ENCODE measurements around the gene PPP2R3B. TPM values are rescaled to one million over a fixed set of nuclear protein-coding genes. Genes with fewer than 3 reads are reported as not detected.
"Not testable (repeated sequence)": the region's sequence is repeated elsewhere in the genome, so short reads cannot be mapped to it uniquely, and the experiment has no call there.

PPP2R3B gene
- polyA plus RNA-seq, 4 donors = 16.6 to 37.3 (median 23.2) TPM

GRCh38 chrX:327660-328126, 59.0 kb downstream of the PPP2R3B start:
- no peak for DNase-seq (ENCODE audit: low read depth in 4 of 4, low spot score in 3 of 4)

- not testable (repeated sequence) for DNase-seq (ENCODE audit: low read depth in 4 of 4, low spot score in 3 of 4)
Observed at GRCh38 chrX:324664-325063, 62.0 kb downstream of the PPP2R3B start.

- peak in 1 of 4 donors; percentile 51 for DNase-seq (ENCODE audit: low read depth in 4 of 4, low spot score in 3 of 4)
Observed at GRCh38 chrX:323721-324628, 62.7 kb downstream of the PPP2R3B start.

- no peak for DNase-seq (ENCODE audit: low read depth in 4 of 4, low spot score in 3 of 4)
Observed at GRCh38 chrX:320126-320783, 66.5 kb downstream of the PPP2R3B start.

- DNase-seq (ENCODE audit: low read depth in 4 of 4, low spot score in 3 of 4) = no peak
Observed at GRCh38 chrX:319579-320125, 67.1 kb downstream of the PPP2R3B start.

GRCh38 chrX:318739-319578, 67.7 kb downstream of the PPP2R3B start, which contains the start of gene GTPBP6:
Gene GTPBP6 (minus strand): TSS chrX:318796. CDS start chrX:318787, 9 bp downstream.
- DNase-seq (ENCODE audit: low read depth in 4 of 4, low spot score in 3 of 4) = peak; percentile 98 to 99 (median 99)

GRCh38 chrX:318068-318738, 68.5 kb downstream of the PPP2R3B start:
- peak; percentile 82 to 95 (median 90) for DNase-seq (ENCODE audit: low read depth in 4 of 4, low spot score in 3 of 4)

- no peak for DNase-seq (ENCODE audit: low read depth in 4 of 4, low spot score in 3 of 4)
Observed at GRCh38 chrX:317424-318067, 69.2 kb downstream of the PPP2R3B start.

GRCh38 chrX:316351-317325, 70.1 kb downstream of the PPP2R3B start:
- no peak for DNase-seq (ENCODE audit: low read depth in 4 of 4, low spot score in 3 of 4)

- DNase-seq (ENCODE audit: low read depth in 4 of 4, low spot score in 3 of 4) = no peak
Observed at GRCh38 chrX:314781-315595, 71.7 kb downstream of the PPP2R3B start.

- no peak for DNase-seq (ENCODE audit: low read depth in 4 of 4, low spot score in 3 of 4)
Observed at GRCh38 chrX:314049-314448, 72.7 kb downstream of the PPP2R3B start.

GRCh38 chrX:313546-313945, 73.2 kb downstream of the PPP2R3B start:
- no peak for DNase-seq (ENCODE audit: low read depth in 4 of 4, low spot score in 3 of 4)

GRCh38 chrX:312621-313331, 73.9 kb downstream of the PPP2R3B start:
- DNase-seq (ENCODE audit: low read depth in 4 of 4, low spot score in 3 of 4) = no peak

- DNase-seq (ENCODE audit: low read depth in 4 of 4, low spot score in 3 of 4) = no peak
Observed at GRCh38 chrX:311156-312129, 75.3 kb downstream of the PPP2R3B start.

- DNase-seq (ENCODE audit: low read depth in 4 of 4, low spot score in 3 of 4) = no peak
Observed at GRCh38 chrX:310621-311155, 76.0 kb downstream of the PPP2R3B start.

Data from left renal pelvis (tissue), 4 donors.